Measurements from ENCODE around the gene CBX4.

CBX4 gene

DNA sequence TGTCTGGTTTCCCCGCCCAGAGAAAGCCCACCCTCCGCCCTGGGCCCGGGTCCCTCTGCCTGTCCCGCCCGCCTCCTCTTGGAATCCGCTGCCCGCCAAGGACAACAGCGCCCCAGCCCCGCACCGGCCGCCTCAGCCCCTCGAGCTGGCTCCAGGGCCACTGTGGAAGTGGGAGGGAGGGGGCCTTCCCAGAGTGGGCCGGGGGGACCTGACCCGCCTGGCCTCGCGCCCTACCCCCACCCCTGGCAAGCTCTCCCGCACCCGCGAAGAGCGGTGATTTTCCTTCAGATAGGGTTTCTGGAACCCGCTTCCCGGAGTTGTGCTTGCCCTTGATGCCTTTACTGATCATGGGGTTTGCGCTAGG is 40.1 kb downstream of the CBX4 start:
- no peak for DNase-seq

DNA sequence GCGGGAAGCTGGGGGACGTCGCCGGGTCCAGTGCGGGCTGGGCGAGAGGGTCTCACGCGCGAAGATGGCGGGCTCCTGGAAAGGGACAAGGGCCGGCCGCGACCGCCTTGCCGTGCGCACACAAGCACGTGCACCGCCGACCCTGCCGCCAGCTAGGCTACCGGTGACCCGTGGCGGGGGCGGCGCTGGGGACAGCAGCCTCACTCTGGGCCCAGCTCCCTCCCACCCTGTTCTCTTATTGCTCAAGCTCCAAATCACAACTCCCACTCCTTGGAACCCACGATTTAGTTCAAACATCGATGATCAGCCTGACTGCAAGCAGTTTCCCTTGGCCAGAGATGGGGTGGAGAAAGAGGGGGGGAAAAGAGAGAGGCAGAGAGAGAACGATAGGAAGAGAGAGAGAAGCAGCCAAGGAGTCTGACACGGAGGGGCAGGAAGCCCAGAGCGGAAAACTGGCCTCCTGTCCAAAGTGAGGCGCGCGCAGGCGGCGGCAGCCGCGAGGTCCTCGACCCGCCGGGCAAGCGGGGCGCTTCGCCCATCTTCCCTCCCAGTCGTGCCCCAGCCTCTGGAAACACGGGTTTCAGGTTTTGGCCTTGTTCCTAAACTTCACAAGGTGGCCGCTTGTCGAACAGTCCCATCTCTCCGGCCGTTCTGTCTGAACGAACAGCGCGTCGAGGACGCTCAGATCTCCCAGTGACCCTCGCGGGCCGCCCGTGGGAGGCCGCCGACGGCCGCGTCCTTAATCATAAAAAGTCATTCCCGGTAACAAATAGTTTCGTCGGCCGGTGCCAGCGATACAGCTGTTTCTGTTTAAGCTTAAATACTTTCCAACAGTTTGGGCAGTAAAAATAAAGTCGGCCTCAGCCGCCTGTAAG is 40.7 kb downstream of the CBX4 start:
- DNase-seq, result no peak

DNA sequence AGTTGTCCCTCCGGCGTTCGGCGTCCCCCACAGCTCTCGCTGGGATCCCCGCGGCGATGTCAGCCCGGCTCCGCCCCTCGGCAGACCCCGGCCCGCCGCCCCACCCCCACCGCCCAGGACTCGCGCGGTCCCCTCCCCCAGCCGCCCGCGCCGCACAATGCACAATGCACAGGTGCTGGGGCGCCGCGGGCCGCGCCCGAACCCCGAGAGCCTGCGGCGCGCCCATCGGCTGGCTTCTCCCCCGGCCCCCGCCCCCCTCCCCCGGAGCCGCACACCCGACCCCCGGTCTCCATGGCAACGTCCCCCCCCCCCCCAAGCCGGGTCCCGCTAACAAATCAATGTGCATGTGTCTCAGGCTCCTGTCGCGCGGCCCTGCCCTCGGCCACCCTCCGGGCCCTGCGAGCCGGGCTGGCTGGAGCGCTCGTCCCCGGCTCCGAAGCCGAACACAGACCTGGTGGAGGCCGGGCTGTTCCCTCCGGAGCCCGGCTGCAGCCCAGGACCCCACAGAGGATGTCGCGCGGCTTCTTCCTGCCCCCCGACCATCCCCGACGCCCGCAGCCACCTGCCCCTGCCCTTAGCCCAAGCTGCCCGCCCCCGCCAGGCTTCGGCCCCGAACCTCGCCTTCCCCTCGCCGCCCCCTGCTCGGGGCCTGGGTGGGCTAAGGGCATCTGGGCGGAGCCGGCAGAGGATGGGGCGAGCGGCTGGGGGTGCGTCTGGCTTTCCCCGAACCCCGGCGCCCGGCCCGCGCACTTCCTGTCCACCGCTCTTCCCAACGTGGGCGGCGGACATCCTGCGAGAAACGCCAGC is 41.5 kb downstream of the CBX4 start:
- no peak for DNase-seq

DNA sequence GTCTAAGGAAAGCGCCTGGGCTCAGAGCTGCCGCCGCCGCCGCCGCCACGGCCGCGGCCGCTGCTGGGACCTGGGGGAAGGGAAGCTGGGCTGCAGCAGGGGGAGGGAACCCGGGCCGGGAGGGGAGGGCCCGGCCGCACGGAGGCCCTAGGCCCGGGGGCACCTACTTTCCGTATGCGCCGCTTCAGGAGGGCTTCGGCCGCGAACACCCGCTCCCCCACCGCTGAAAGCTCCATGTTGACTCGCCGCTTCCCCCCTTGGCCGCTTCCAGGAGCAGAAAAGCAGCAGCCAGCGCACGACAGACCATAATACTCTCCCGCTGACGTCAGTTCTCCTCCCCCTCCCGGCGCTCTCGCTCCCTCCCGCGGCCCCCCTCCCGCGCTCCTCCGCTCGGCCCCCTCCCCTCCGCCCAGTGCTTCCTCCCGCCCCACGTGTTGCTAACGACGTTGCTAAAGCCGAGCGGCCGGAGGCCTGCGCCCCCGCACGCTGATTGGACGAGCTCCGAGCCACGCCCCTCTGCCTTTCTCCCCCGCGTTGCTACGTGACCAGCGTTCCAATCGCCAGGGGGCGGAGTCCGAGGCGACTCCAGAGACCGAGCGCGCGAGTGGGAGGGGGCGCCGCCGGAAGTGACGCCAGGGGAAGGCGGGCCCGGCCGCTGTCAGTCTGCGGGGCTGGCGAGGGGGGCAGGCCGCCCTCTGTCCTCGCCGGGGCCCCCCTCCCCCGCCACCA is 42.3 kb downstream of the CBX4 start, which contains the start of gene CBX8:
Gene CBX8 (minus strand): TSS at position 315 of the 729 bp plus-strand sequence. CDS start 79 bp downstream, at position 236.
- DNase-seq, result peak; percentile 99

DNA sequence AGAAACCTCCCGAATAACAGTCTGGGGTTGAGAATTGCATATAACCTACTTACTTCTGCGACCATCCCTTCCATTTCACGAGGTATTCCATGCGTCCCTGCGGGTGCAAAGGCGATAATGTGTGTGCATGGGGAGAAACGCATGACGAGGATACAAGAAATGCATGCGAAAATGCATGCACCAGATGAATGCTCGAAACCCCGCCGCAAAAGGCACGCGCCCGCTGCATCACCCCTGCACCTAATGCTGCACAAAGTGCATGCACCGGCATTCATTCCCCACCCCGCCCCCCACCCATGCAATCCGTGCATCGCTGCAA is 42.8 kb downstream of the CBX4 start:
- DNase-seq, result no peak

DNA sequence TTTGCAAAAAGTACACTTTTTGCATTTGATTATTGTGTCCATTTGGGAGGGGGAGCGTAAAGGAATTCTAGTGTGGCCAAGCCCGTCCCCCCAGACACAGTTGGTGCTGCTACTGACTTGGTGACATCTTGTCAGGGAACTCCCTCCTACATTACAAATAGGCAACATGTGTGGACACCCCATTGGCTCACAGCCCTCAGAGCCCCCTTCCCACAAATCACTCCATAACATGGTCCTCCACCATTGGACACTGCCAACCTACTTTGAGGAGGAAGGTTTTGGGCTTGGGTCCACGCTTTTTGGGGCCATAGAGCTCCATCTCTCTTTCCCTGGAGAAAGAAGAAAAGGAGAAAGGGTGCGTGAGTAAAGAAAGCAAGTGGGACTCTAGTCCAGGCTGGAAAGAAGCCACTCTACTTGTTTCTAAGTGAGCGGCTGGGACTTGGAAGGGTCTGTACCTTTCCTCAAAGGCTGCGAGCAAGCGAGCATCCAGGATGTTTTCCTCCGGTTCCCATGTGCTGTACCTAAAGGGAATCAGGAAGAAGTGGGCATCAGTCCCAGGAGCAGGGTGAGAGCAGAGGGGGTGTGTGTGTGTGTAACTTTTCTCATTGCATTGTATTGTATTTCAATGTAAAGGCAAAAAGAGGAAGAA is 43.3 kb downstream of the CBX4 start:
- DNase-seq, result no peak

DNA sequence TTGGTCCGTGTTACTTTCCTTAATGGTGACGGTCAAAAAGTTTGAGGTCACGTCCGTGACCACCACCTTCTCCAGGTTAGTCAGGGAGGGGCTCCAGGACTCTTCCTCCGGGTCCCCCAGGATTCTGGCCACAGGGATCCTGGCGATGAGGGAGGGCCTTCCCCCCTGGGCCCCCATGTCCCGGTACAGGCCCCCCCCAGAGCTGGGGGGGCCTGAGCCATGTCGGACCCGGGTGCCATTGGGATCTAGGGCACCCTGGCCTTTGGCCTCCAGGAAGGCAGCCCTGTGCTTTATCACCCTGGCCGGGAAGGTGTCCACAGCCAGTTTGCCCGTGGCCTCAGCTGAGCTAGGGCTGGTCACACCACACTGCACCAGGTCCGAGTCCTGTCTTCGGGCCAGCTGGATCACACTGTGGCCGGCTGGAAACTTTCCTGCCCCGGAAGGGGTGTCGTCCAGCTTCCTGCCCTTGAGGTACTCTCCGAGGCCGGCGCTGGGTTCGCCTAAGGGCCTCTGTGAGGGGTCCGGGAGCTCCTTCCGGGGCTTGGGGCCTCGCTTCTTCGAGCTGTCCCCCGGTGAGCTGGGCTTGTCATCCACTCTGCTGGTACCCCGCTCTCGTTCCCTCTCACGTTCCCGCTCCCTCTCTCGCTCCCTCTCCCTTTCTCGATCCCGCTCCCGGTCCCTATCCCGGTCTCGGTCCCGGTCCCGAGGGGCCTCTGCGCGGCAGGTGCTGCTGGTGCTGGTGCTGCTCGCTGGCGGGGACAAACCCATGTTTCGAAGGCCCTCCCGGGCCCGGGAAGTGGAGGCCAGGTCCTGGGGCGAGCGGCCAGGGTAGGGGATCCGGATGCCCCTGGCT is 44.4 kb downstream of the CBX4 start:
- no peak for DNase-seq

DNA sequence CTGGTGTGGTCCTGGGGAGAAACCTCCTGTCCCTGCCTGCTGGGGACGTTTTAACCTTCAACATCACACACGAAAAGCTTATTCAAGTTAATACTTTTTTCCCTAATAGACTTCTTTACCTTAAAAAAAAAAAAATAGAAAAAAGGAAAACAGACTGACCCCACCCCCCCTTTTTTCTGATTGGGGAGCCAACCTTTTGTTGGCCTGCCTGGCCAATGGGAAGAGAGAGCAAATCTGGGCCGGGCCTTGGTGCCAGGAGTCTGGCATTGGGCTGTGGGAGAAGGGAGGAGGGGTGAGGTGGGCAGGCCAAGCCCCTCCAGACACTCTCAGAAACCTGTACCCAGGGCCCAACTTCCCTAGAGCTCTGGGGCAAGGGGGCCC is 45.3 kb downstream of the CBX4 start:
- DNase-seq, result no peak

DNA sequence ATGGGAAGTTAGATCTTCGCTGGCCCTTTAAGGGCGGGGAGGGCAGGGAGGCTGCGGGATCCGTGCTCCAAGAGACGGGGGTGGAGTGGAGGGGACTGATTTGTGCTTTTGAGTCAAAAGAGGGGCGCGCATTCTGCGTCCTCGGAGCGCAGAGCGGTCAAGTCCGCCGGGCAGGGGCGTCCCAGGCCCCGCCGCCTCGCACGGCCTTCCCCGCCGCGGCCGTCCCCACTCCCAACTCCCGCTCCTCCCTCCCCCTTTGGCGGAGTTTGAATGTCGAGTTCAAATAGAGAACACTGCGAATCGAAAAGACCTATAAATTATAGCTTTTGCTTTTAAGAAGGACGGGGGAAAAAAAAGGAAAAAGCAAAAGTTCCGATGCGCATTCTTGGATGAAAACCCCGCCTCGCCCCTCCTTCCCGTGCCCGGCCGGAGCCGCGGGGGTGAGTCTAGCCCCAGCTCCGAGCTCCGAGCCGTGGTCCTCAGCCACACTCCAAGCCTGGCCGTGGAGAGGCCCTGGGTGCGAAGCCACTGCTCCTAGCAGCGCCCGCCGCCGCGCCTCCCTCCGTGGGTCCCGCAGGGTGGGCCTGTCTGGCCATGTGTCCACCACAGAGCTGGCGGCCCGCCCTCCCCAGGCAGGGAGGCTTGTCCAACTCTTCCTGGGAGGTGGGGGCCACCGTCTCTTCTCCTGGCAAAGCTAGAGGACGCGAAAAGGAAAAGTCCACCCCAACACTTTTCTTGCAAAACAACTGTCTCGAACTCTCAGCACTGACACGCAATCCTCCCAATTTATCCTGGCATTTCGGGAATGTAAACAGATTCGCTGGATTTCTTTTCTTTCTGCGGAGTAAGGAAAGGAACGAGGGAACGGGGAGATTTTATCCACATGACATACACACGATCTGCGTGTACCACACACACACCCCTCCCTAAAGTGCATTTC is 46.0 kb downstream of the CBX4 start:
- DNase-seq, result no peak

DNA sequence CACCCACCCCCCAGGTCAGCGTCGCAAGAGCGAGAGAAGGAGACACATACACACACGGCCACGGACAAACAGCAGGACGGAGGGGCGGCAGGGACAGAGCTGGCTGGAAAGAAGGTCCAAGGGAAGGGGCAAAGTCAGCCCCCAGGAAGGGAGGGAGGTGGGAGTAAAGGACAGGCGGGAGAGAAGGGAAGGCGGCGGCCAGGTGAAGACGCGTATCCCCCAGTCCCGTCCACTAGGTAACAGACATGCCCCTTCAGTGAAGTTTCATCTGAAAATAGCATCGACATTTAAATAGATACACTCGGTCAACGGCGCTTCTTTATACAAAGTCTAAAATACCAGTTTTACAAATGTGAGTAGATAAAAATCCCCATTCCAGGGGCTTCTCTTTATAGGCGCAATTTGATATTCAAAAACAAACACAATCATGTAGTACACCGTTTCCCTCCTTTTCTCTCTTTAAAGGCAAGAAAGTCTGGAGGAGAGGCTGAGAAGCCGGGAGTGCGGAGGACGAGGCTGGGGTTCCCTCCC is 46.8 kb downstream of the CBX4 start:
- DNase-seq, result no peak

DNA sequence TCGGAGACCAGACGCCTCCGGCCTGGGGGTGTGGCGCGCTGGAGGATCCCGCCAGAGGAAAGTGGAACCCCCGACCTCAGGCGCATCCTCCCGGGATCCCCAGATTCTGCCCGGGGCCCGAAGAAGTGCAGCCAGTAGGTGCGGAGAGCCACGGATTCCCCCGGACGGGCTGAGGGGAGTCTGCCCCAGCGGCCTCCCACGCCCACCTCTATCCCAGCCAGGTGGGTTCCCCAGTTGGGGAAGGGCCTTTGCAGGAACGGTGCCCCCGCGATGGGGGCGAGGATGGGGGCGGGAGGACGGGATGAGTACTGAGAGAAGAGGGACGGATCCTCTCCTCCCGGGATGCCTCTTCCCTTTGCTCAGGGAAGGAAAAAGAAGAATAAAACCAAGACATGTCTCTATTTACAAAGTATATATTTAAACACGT is 47.5 kb downstream of the CBX4 start:
- DNase-seq, result no peak

DNA sequence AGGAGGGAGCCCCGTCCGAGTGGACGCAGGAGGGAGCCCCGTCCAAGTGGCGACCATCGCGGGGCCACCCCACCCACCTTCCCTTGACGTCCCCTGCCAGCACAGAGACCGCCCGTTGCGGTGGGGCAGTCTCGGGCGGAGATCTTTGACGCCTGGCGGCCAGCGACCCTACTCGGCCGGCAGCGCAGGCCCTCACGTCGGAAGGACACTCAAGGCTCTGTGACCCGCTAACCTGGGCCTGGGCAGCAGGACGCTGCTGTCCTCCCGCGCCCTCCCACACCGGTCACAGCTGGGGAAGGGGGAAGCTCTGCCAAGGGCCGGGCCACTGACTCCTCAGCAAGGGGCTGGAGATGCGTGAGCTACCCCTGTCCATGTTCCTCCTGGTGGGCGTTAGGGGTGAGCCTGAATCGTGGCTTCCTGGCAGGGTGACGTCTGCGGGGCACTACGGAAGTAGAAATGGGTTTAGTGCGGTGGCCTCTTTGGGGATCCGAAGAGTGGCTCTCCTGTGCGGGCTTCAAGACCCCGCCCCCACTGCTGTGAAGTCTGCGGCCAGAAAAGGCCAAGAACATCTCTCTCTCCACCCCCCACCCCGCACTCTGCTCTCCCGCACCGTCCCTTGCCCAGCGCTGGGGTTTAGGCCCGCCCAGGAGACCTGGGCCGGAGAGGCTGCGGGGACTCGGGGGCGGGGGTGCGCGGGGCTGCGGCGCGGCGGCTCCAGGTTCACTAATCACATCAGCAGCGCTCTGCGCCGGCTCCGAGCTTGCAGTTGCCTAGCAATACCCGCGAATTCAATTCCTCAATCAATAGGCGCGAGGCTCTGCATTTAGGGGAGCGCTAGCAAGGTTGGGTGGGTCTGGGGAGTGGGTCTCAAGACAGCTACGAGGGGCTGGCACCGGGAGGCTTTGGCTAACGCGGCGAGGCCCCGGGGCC is 48.2 kb downstream of the CBX4 start:
- DNase-seq, result no peak

DNA sequence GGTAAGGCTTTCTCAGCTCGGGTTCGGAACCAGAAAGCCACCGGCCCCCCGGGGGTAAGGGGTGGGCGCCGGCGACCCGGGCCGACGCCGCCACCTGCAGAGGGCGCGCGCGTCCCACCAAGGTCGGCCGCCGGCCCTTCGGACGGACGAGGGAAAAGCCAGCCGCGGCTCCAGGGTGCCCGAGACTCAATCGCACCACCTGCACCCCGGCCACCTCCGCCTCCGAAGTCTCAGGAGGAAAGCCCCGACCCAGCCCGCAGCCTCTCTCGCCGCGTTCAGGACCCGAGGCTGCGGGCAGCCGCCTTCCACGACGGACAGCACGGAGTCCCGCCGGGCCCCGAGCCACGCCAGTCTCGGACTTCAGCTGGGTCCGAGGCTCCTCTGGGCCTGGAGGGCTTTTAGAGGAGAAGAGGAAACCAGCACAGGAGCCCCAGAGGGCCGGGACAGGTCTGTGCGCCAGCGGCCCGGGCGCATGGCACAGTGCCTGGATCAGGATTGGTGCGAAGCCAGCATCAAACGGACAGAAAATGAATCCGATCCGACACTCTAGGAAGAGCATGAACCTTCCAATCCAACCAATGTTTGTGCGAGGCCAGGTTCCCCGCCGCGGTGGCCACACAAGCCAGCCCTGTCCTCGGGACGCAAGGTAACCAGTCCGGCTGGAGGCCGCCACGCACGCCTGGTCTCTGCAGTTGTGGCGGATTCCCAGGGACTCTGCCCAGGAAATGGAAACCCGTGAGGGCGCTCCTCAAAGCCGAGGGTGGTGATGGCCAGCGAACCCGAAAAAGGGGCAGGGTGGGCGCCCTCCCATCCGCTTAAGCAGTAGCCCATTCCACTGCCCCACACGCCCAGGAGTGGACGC is 49.1 kb downstream of the CBX4 start:
- no peak for DNase-seq

DNA sequence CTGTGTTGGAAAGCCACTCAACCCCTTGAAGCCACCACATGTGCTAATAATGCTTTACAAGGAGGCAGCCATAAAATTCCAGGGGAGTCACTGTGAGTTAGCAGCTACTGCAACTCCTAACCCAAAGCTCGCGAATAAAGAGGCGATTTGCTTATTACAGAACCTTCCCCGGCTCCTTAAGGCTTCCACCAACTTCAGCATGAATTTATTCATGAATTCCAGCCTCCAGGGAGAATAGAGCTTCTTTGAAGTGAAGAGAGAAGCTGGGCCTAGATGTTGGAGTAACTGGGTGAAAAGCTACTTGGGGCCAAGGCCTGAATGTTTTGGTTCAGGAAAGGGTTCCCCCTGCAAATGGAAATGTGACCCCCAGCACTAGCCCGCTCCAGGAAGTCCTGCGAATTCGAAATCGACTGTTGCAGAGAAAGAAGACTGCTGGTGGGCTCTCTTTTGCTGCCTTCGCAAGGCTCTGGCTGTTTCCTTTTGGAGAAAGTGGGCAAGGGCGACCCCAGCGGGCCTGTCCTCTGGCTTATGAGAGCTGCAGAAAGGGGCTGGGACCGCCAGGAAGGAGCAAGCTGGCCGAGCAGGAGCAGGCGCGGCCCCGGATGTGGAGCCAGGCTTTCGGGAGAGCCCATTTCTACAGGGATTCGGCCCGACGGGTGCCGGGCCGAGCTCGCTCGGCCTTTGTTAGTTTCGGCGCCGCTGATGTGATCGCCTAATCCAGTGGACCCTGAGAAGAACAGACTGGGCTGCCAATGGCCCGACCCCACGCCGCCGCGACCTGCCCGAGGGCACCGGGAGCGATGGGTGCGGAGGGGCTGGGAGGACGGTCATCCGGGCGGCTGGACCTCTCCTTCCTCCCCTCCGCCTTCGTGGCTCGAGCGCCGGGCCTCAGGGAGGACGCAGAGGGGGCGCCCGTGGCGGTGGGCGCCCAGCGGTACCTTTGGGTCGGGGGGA is 50.0 kb downstream of the CBX4 start:
- no peak for DNase-seq

DNA sequence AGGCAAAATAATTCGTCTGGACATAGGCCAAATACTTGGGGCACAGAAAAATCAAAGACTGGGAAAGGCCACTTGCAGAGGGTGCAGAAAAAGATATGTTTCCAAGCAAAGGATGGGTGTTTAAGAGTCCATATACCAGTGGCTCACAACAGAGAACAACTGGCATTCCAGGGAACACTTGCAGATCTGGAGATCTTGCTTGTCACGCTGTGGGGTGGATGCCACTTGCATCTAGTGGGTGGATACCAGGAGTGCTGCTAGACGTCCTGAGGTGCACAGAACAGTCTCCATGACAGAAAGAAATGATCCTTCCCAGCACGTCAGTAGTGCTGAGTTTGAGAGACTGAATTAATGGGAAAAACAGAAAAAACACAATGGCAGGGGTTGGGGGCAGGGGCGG is 50.8 kb downstream of the CBX4 start:
- no peak for DNase-seq

DNA sequence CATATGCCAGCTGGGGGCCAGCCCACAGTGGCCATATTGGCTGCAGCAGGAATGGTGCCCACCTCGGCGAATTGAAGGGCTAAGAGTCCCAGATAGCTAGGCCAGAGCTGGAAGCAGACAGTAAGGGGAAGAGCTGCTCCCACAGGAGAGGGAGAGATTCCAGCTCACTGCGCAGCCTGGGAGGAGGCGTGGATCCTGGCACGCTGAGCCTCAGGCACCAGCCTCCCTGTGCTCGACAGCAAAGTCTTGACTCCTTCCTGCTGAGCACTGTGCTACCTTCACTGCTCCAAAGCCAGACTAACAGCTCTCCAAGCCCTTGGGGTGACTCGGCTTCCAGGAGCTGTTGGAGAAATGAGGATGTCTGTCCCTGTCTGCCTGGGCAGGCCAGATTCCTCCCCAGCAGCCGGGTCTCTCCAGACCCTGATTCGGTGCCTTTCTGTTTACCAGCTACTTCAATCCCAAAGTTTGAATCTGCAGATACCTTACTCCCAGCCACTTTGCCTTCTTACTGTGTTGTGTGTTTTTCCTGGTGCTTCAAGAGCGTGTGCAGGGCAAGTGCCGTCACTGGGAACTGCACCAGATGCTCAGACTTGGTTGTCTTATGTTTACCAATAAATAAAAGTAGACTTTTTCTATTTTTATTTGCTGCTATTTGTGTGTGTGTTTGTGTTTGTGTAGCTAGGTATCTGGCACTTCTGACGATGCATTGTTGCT is 52.2 kb downstream of the CBX4 start:
- no peak for DNase-seq
